ENCODE results near the gene UGT1A6. TPM values are rescaled to one million over a fixed set of nuclear protein-coding genes. Genes with fewer than 3 reads are reported as not detected.
"Not testable (repeated sequence)": the region's sequence is repeated elsewhere in the genome, so short reads cannot be mapped to it uniquely, and the experiment has no call there.

The UGT1A6 gene
- 10 to 100 TPM in 1 of 2 donors, 1 to 10 TPM in 1; 4.8 to 22.4 TPM for polyA plus RNA-seq

DNA sequence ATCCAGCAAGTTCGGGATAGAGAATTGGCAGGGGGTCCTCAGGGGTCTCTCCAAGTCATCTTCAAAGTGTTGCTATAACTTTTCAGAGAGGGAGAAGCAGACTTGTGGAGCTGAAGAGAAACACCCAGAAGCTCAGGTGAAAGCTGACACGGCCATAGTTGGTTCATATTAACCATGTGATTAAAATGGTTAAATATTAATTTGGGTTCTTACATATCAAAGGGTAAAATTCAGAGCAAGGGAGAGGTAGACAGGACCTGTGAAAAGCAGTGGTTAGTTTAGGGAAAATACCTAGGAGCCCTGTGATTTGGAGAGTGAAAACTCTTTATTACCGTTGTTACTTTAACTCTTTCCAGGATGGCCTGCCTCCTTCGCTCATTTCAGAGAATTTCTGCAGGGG lies at the start of gene UGT1A6:
Gene UGT1A6 (plus strand): TSS at position 243 of the 400 bp plus-strand sequence. CDS start 115 bp downstream, at position 358.
- Histone ChIP-seq H3K36me3 (ENCODE audit: control insufficient read depth in 2 of 2, insufficient read depth in 2 of 2, low read length in 1 of 2) (no peaks in the 10 kb centered on the region), H3K4me1 (ENCODE audit: control insufficient read depth in 2 of 2, insufficient read depth in 2 of 2, low read length in 1 of 2) (peaks cover 0 to 6% of the 10 kb centered on the region in 2 donors), H3K27me3 (ENCODE audit: control insufficient read depth in 1 of 2, insufficient read depth in 2 of 2, low read length in 2 of 2) (no peaks in the 10 kb centered on the region), H3K4me3 (ENCODE audit: low read depth in 1 of 2, low read length in 2 of 2) (peak within 1 kb of the TSS; percentile 22 to 55), H3K27ac (ENCODE audit: low read depth in 2 of 2, low read length in 1 of 2) (peak within 1 kb of the TSS; percentile 85 to 86), H3K9me3 (ENCODE audit: control insufficient read depth in 2 of 2, insufficient read depth in 1 of 2, low read depth in 1 of 2, low read length in 1 of 2) (no peaks in the 10 kb centered on the region)
- WGBS, 2 donors, result 52 to 70% methylated on average over 4 of the region's 4 CpGs

DNA sequence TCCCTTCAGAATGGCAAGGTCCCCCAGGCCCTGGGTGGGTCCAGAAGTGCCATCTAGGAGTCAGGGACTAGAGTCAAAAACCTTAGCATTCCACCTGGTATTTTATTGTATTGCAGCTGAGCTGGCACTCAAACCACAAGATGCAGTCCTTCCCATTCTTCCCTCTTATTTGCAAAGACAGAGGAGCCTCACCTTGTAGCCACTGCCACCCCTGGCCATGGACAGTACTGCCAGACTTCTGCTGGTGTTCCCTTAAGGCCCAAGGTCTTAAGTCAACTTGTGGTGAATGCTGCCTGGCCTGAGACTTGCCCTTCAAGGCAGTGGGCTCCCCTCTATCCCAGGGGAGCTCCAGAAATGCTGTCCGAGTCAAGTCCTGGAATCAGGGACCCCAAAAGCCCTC lies 49.6 kb upstream of the UGT1A6 start:
- H3K4me3 ChIP-seq (ENCODE audit: low read depth in 1 of 2, low read length in 2 of 2), result no peak overlapping the region
- 91 to 95% methylated on average over 1 of the region's 1 CpG for WGBS, 2 donors
- H3K36me3 ChIP-seq (ENCODE audit: control insufficient read depth in 2 of 2, insufficient read depth in 2 of 2, low read length in 1 of 2), result no peaks in the 10 kb centered on the region
- no peaks in the 10 kb centered on the region for H3K27me3 ChIP-seq (ENCODE audit: control insufficient read depth in 1 of 2, insufficient read depth in 2 of 2, low read length in 2 of 2)
- H3K9me3 ChIP-seq (ENCODE audit: control insufficient read depth in 2 of 2, insufficient read depth in 1 of 2, low read depth in 1 of 2, low read length in 1 of 2), result peaks cover 6 to 7% of the 10 kb centered on the region in 2 donors
- peaks cover 0 to 4% of the 10 kb centered on the region in 2 donors for H3K4me1 ChIP-seq (ENCODE audit: control insufficient read depth in 2 of 2, insufficient read depth in 2 of 2, low read length in 1 of 2)
- H3K27ac ChIP-seq (ENCODE audit: low read depth in 2 of 2, low read length in 1 of 2), result no peak overlapping the region

DNA sequence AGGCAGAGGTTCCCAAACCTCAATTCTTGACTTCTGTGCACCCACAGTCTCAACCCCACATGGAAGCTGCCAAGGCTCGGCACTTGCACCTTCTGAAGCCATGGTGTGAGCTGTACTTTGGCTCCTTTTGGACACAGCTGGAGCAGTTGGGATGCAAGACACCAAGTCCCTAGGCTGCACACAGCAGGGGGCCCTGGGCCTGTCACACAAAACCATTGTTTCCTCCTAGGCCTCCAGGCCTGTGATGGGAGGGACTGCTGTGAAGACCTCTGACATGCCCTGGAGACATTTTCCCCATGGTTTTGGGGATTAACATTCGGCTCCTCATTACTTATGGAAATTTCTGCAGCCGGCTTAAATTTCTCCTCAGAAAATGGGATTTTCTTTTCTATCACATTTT lies 46.7 kb upstream of the UGT1A6 start:
- not testable (repeated sequence) for H3K27ac ChIP-seq (ENCODE audit: low read depth in 2 of 2, low read length in 1 of 2); H3K4me1 ChIP-seq (ENCODE audit: control insufficient read depth in 2 of 2, insufficient read depth in 2 of 2, low read length in 1 of 2); H3K4me3 ChIP-seq (ENCODE audit: low read depth in 1 of 2, low read length in 2 of 2); H3K27me3 ChIP-seq (ENCODE audit: control insufficient read depth in 1 of 2, insufficient read depth in 2 of 2, low read length in 2 of 2); H3K9me3 ChIP-seq (ENCODE audit: control insufficient read depth in 2 of 2, insufficient read depth in 1 of 2, low read depth in 1 of 2, low read length in 1 of 2); H3K36me3 ChIP-seq (ENCODE audit: control insufficient read depth in 2 of 2, insufficient read depth in 2 of 2, low read length in 1 of 2)
- WGBS, 2 donors, result 89 to 92% methylated on average over 3 of the region's 3 CpGs

DNA sequence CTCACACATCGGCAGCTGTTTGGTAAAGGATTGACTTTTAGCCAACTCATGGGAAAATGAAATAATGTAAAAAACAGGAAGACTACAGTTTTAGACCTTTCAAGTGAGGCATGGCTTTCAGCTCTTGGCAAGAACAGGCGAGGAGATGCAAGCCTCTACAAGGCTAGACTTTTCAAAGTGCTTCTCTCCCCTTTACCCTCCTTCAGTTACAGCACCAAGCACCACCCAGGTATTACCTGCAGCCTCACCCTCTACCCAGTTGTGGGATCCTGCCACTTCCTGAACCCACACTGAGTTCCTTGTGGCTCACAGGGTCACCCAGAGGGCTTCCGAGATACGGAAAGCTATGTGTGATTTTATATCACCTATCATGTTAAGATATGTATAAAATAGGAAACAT lies 41.7 kb upstream of the UGT1A6 start:
- Histone ChIP-seq H3K4me1 (ENCODE audit: control insufficient read depth in 2 of 2, insufficient read depth in 2 of 2, low read length in 1 of 2) (no peaks in the 10 kb centered on the region), H3K36me3 (ENCODE audit: control insufficient read depth in 2 of 2, insufficient read depth in 2 of 2, low read length in 1 of 2) (no peaks in the 10 kb centered on the region), H3K9me3 (ENCODE audit: control insufficient read depth in 2 of 2, insufficient read depth in 1 of 2, low read depth in 1 of 2, low read length in 1 of 2) (peaks cover 0 to 2% of the 10 kb centered on the region in 2 donors), H3K4me3 (ENCODE audit: low read depth in 1 of 2, low read length in 2 of 2) (no peak overlapping the region), H3K27me3 (ENCODE audit: control insufficient read depth in 1 of 2, insufficient read depth in 2 of 2, low read length in 2 of 2) (no peaks in the 10 kb centered on the region), H3K27ac (ENCODE audit: low read depth in 2 of 2, low read length in 1 of 2) (peak overlapping the region; percentile 20 to 52)
- WGBS, 2 donors, result 41 to 60% methylated on average over 4 of the region's 4 CpGs

DNA sequence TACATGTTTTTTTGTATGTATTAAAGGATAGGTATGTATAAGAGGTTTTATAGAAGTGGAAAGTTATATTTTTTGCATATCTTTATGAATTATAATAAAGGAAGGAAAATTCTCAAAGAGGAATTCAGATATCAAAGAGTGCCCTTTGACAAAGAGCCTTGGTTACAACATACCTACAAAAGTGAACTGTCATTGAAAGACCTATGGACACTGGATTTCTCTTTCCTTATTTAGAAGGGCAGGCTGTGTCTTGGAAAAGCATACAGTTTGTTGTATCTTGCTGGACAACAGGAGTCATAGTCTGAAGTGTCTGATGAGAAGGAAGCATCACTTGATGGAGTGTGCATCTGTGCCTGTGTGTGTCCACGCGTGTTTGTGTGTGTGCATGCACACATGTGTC lies 41.3 kb upstream of the UGT1A6 start:
- Histone ChIP-seq H3K9me3 (ENCODE audit: control insufficient read depth in 2 of 2, insufficient read depth in 1 of 2, low read depth in 1 of 2, low read length in 1 of 2) (no peaks in the 10 kb centered on the region), H3K4me1 (ENCODE audit: control insufficient read depth in 2 of 2, insufficient read depth in 2 of 2, low read length in 1 of 2) (no peaks in the 10 kb centered on the region), H3K27me3 (ENCODE audit: control insufficient read depth in 1 of 2, insufficient read depth in 2 of 2, low read length in 2 of 2) (no peaks in the 10 kb centered on the region), H3K27ac (ENCODE audit: low read depth in 2 of 2, low read length in 1 of 2) (peak overlapping the region in 1 of 2 donors; percentile 41), H3K36me3 (ENCODE audit: control insufficient read depth in 2 of 2, insufficient read depth in 2 of 2, low read length in 1 of 2) (no peaks in the 10 kb centered on the region), H3K4me3 (ENCODE audit: low read depth in 1 of 2, low read length in 2 of 2) (no peak overlapping the region)
- WGBS, 2 donors, result 89 to 90% methylated on average over 2 of the region's 2 CpGs

DNA sequence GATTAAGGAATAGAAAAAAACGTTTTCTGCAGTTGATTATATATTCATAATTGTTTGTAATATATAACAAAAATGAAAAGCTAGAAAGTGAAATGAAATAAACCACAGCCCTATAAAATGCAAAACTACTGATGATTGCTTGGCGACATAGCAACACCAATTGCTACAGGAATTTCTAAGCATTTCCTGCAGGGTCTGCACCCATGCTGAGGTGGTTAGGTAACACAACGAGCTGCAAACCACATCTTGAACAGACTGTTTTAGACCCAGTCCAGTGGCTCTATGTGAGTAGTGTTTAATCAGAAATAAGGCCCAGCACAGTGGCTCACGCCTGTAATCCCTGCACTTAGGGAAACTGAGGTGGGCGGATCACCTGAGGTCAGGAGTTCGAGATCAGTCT lies 38.2 kb upstream of the UGT1A6 start:
- no peak overlapping the region for H3K27ac ChIP-seq (ENCODE audit: low read depth in 2 of 2, low read length in 1 of 2)

DNA sequence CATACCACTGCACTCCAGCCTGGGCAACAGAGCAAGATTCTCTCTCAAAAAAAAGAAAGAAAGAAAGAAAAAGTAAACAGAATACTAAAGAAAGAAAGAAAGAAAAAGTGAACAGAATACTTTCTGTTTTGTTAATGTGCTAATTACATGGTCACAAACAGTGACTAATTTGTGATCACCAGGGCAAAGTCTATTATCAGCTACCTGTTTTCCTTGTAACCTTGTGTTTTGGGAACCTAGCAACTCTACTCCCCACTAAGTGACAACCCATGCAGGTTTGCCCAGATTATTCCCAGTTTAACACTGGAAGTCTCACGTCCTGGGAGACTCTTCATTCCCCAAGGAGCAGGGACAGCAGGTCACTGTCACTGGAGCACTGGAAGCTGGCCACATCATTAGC lies 37.6 kb upstream of the UGT1A6 start:
- H3K9me3 ChIP-seq (ENCODE audit: control insufficient read depth in 2 of 2, insufficient read depth in 1 of 2, low read depth in 1 of 2, low read length in 1 of 2), result no peaks in the 10 kb centered on the region
- WGBS, 2 donors, result 39 to 56% methylated on average over 1 of the region's 1 CpG
- no peak overlapping the region for H3K4me3 ChIP-seq (ENCODE audit: low read depth in 1 of 2, low read length in 2 of 2)
- no peaks in the 10 kb centered on the region for H3K36me3 ChIP-seq (ENCODE audit: control insufficient read depth in 2 of 2, insufficient read depth in 2 of 2, low read length in 1 of 2)
- peaks cover 0 to 2% of the 10 kb centered on the region in 2 donors for H3K27me3 ChIP-seq (ENCODE audit: control insufficient read depth in 1 of 2, insufficient read depth in 2 of 2, low read length in 2 of 2)
- H3K4me1 ChIP-seq (ENCODE audit: control insufficient read depth in 2 of 2, insufficient read depth in 2 of 2, low read length in 1 of 2), result no peaks in the 10 kb centered on the region
- H3K27ac ChIP-seq (ENCODE audit: low read depth in 2 of 2, low read length in 1 of 2), result no peak overlapping the region

More for the DNA sequence above, 38.2 kb upstream of the UGT1A6 start:
- no peaks in the 10 kb centered on the region for H3K4me1 ChIP-seq (ENCODE audit: control insufficient read depth in 2 of 2, insufficient read depth in 2 of 2, low read length in 1 of 2)
- 68 to 74% methylated on average over 6 of the region's 6 CpGs for WGBS, 2 donors
- H3K4me3 ChIP-seq (ENCODE audit: low read depth in 1 of 2, low read length in 2 of 2), result no peak overlapping the region
- no peaks in the 10 kb centered on the region for H3K9me3 ChIP-seq (ENCODE audit: control insufficient read depth in 2 of 2, insufficient read depth in 1 of 2, low read depth in 1 of 2, low read length in 1 of 2)
- no peaks in the 10 kb centered on the region for H3K36me3 ChIP-seq (ENCODE audit: control insufficient read depth in 2 of 2, insufficient read depth in 2 of 2, low read length in 1 of 2)
- peaks cover 0 to 2% of the 10 kb centered on the region in 2 donors for H3K27me3 ChIP-seq (ENCODE audit: control insufficient read depth in 1 of 2, insufficient read depth in 2 of 2, low read length in 2 of 2)

DNA sequence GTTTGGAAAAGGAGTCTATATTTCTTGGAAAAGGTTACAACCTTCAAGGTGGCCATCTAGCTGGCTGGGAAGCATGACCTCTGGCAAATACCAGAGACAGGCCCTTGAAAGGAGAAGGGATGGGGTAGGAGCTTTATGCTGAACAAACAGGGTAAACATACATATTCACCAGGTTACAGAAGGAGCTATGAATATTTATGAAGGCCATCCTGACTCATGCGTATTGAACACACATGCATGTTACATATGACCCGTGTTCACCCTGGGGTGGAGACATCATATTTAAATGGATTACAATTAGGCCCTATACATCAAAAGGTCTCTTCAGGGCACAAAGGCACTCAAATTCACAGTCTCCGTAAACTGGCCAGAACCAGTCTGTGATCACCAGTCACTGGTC lies 36.7 kb upstream of the UGT1A6 start:
- WGBS, 2 donors, result 89 to 96% methylated on average over 3 of the region's 3 CpGs
- H3K9me3 ChIP-seq (ENCODE audit: control insufficient read depth in 2 of 2, insufficient read depth in 1 of 2, low read depth in 1 of 2, low read length in 1 of 2); H3K27ac ChIP-seq (ENCODE audit: low read depth in 2 of 2, low read length in 1 of 2); H3K36me3 ChIP-seq (ENCODE audit: control insufficient read depth in 2 of 2, insufficient read depth in 2 of 2, low read length in 1 of 2); H3K27me3 ChIP-seq (ENCODE audit: control insufficient read depth in 1 of 2, insufficient read depth in 2 of 2, low read length in 2 of 2); H3K4me1 ChIP-seq (ENCODE audit: control insufficient read depth in 2 of 2, insufficient read depth in 2 of 2, low read length in 1 of 2); H3K4me3 ChIP-seq (ENCODE audit: low read depth in 1 of 2, low read length in 2 of 2): not testable (repeated sequence)

DNA sequence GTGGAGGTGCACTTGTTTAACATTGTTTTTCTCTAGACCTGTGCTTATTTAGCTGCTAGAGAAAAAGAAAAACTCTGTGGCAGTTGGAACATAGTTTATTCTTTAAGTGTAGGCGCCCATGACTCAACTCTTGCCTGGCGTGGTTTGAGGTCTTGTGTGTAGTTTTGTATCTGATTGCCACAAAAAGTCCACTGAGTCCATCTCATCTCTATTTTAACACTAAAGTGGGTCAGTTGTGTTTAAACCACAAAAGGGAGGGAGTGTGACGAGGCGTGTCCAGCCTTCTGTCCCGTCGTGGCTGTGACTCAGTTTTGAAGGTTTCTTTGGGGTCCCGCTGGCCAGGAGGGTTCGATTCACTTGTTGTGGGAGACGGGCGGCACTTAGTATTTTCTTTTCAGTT lies 36.2 kb upstream of the UGT1A6 start:
- WGBS, 2 donors, result 78 to 83% methylated on average over 10 of the region's 10 CpGs
- Histone ChIP-seq H3K4me1 (ENCODE audit: control insufficient read depth in 2 of 2, insufficient read depth in 2 of 2, low read length in 1 of 2) (no peaks in the 10 kb centered on the region), H3K4me3 (ENCODE audit: low read depth in 1 of 2, low read length in 2 of 2) (no peak overlapping the region), H3K9me3 (ENCODE audit: control insufficient read depth in 2 of 2, insufficient read depth in 1 of 2, low read depth in 1 of 2, low read length in 1 of 2) (no peaks in the 10 kb centered on the region), H3K27me3 (ENCODE audit: control insufficient read depth in 1 of 2, insufficient read depth in 2 of 2, low read length in 2 of 2) (peaks cover 0 to 2% of the 10 kb centered on the region in 2 donors), H3K36me3 (ENCODE audit: control insufficient read depth in 2 of 2, insufficient read depth in 2 of 2, low read length in 1 of 2) (no peaks in the 10 kb centered on the region), H3K27ac (ENCODE audit: low read depth in 2 of 2, low read length in 1 of 2) (no peak overlapping the region)

DNA sequence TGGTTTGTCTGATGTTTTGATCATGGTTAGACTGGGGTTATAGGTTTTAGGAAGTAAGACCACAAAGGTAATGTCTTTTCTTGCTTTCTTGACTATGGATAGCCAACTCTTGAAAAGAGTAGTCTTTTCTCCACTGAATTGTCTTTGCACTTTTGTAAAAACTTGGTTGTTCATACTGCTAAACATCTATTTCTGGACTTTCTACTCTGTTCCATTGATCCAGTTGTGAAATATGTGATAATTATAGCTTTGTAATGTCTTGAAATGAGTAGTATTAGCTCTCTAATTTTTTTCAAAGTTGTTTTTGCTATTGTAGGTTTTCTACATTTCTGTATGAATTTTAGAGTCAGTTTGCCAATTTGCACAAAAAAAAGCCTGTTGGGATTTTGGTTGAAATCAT lies 34.1 kb upstream of the UGT1A6 start:
- Histone ChIP-seq H3K36me3 (ENCODE audit: control insufficient read depth in 2 of 2, insufficient read depth in 2 of 2, low read length in 1 of 2) (no peaks in the 10 kb centered on the region), H3K4me1 (ENCODE audit: control insufficient read depth in 2 of 2, insufficient read depth in 2 of 2, low read length in 1 of 2) (no peaks in the 10 kb centered on the region), H3K4me3 (ENCODE audit: low read depth in 1 of 2, low read length in 2 of 2) (no peak overlapping the region), H3K9me3 (ENCODE audit: control insufficient read depth in 2 of 2, insufficient read depth in 1 of 2, low read depth in 1 of 2, low read length in 1 of 2) (no peaks in the 10 kb centered on the region), H3K27me3 (ENCODE audit: control insufficient read depth in 1 of 2, insufficient read depth in 2 of 2, low read length in 2 of 2) (peaks cover 0 to 2% of the 10 kb centered on the region in 2 donors), H3K27ac (ENCODE audit: low read depth in 2 of 2, low read length in 1 of 2) (no peak overlapping the region)
